B cell (primary cell): ENCODE data around the gene ANKRD50.

Experiments used
- CTCF ChIP-seq: fragments of 200-600 bp; IDR thresholded peaks from one replicate; pipeline ENCODE4 v1.8.0; 2022; ENCODE audit warnings: antibody characterized with exemption, mild to moderate bottlenecking
- EZH2 ChIP-seq: IDR thresholded peaks from 2 replicates; pipeline ENCODE4 v1.6.1; 2012; ENCODE audit warnings: borderline replicate concordance, low read depth, mild to moderate bottlenecking, moderate library complexity, low read length; ENCODE audit not compliant: insufficient read depth, poor library complexity, severe bottlenecking

GRCh38 chr4:124696182-124696581, 16.4 kb downstream of the ANKRD50 start:
- TF ChIP-seq CTCF (no peak), EZH2 (no peak)
